Right hindlimb (tissue), 1 donor: ENCODE results near the gene PKD2L2.
"Not testable (repeated sequence)": the region's sequence is repeated elsewhere in the genome, so short reads cannot be mapped to it uniquely, and the experiment has no call there.

Experiments used
- DNase-seq: peaks from one replicate; pipeline ENCODE4 v3.0.0-alpha.2; 2018

Gene PKD2L2

GRCh38 chr5:137888863-137889759 is at the start of gene PKD2L2:
TSS of gene PKD2L2 (plus strand) at chr5:137889457. CDS start at chr5:137889492, 35 bp downstream.
- DNase-seq = peak; percentile 91

- DNase-seq = no peak
Measured at GRCh38 chr5:137842296-137842695, 47.0 kb upstream of the PKD2L2 start.

GRCh38 chr5:137843676-137844299 is 45.5 kb upstream of the PKD2L2 start:
- DNase-seq = no peak

GRCh38 chr5:137845472-137845871 is 43.8 kb upstream of the PKD2L2 start:
- DNase-seq = no peak

- no peak for DNase-seq
Measured at GRCh38 chr5:137847687-137848086, 41.6 kb upstream of the PKD2L2 start.

- not testable (repeated sequence) for DNase-seq
Measured at GRCh38 chr5:137853165-137853564, 36.1 kb upstream of the PKD2L2 start.

- DNase-seq = no peak
Measured at GRCh38 chr5:137856201-137856600, 33.1 kb upstream of the PKD2L2 start.

GRCh38 chr5:137856916-137857862 is 32.1 kb upstream of the PKD2L2 start:
- DNase-seq = no peak

- DNase-seq = no peak
Measured at GRCh38 chr5:137858223-137858916, 30.9 kb upstream of the PKD2L2 start.

- DNase-seq = no peak
Measured at GRCh38 chr5:137858954-137859353, 30.3 kb upstream of the PKD2L2 start.

- DNase-seq = no peak
Measured at GRCh38 chr5:137862251-137862650, 27.0 kb upstream of the PKD2L2 start.

GRCh38 chr5:137863653-137864052 is 25.6 kb upstream of the PKD2L2 start:
- not testable (repeated sequence) for DNase-seq

- DNase-seq = no peak
Measured at GRCh38 chr5:137866541-137867388, 22.5 kb upstream of the PKD2L2 start.

GRCh38 chr5:137867664-137868063 is 21.6 kb upstream of the PKD2L2 start, which contains the start of gene MYOT:
TSS of gene MYOT (plus strand) at chr5:137867860. CDS start at chr5:137870652, 2,792 bp downstream.
- DNase-seq = no peak

- no peak for DNase-seq
Measured at GRCh38 chr5:137870647-137871339, 18.5 kb upstream of the PKD2L2 start.

- no peak for DNase-seq
Measured at GRCh38 chr5:137871571-137871970, 17.7 kb upstream of the PKD2L2 start.

- no peak for DNase-seq
Measured at GRCh38 chr5:137872466-137872865, 16.8 kb upstream of the PKD2L2 start.

GRCh38 chr5:137876101-137876500 is 13.2 kb upstream of the PKD2L2 start:
- DNase-seq = no peak

GRCh38 chr5:137880313-137880712 is 8.9 kb upstream of the PKD2L2 start:
- DNase-seq = no peak

- no peak for DNase-seq
Measured at GRCh38 chr5:137887831-137888230, 1.4 kb upstream of the PKD2L2 start.

GRCh38 chr5:137888466-137888862 is 793 bp upstream of the PKD2L2 start:
- DNase-seq = no peak
